SK-N-DZ (cell line): ENCODE measurements around the gene CNPY1.

Source experiments
- DNase-seq: peaks from one replicate; pipeline ENCODE4 v3.0.0-alpha.2; 2015; ENCODE audit warnings: low spot score

CNPY1 gene

GRCh38 chr7:155467846-155468784 is 78.2 kb downstream of the CNPY1 start:
- no peak for DNase-seq

- DNase-seq: no peak
Observed at GRCh38 chr7:155466814-155467733, 79.3 kb downstream of the CNPY1 start.

DNA sequence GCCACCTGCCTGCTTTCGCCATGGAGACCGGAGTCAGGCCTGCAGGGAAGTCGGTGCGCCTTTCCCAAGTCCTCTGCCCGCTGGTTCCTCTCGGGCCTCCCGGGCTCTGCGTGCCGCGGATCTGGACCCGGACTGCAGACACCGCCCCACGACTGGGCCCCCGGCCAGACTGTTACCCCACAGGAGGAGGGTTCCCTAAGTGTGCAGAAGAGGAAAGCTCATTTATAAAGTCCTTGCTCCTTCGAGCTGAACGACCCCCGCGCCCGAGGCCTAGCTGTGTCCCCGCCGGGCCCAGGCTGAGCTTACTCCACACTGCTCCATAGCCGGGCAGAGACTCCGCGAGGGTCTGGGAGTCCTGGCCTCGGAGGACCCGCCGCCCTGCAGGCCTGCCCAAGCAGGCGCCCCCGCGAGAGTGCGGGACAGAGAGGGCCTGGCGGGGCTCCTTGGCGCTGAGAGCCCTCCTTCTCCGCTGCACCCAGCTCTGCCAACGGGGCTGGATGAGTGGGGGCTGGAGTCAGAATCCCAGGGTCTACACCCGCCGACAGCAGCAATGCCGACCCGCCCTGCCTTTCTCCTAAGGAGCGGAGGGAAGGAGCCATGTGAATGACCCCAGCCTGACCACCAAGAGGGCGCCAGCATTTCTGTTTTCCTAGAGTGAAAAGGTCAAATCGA is 80.1 kb downstream of the CNPY1 start:
- DNase-seq: no peak

- DNase-seq: no peak
Observed at GRCh38 chr7:155465761-155466141, 80.6 kb downstream of the CNPY1 start.

DNA sequence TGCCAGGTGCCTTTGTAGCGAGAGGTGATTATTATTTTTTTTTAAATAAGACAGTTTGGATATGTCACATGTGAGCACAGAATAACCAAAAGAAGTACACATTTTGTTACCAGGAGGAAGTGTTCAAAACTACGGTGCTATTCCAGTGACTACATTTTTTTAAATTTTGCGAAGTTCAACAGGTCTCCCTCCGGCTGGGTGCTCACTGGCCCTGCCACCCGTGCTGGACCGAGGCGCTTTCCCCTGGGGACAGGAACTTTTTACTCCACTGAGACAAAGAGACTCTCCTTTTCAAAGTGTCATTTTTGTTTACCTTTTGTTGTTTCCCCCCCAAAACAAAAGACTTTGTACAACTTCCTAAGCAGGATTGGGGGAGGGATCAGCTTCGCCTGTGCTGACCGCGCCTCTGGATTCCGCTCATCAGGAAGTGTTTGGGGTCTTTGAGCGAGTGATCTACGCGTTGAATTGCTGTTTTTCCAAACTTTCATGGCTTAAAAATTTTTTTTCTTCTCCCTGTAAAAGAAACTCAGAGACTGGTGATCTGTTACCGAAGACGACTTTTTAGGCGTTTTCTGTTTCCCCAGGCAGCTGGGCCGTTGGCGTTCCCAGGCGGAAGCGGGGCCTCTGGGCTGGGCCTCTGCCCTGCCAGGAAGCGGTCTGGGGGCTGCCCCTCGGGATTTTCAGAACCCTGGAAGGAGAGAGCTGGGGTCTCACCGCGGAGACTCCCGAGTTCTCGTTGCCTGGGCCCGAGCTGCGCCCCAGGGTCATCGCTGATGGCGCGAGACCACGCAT is 81.2 kb downstream of the CNPY1 start:
- no peak for DNase-seq

- DNase-seq: no peak
Observed at GRCh38 chr7:155464183-155464582, 82.2 kb downstream of the CNPY1 start.

DNA sequence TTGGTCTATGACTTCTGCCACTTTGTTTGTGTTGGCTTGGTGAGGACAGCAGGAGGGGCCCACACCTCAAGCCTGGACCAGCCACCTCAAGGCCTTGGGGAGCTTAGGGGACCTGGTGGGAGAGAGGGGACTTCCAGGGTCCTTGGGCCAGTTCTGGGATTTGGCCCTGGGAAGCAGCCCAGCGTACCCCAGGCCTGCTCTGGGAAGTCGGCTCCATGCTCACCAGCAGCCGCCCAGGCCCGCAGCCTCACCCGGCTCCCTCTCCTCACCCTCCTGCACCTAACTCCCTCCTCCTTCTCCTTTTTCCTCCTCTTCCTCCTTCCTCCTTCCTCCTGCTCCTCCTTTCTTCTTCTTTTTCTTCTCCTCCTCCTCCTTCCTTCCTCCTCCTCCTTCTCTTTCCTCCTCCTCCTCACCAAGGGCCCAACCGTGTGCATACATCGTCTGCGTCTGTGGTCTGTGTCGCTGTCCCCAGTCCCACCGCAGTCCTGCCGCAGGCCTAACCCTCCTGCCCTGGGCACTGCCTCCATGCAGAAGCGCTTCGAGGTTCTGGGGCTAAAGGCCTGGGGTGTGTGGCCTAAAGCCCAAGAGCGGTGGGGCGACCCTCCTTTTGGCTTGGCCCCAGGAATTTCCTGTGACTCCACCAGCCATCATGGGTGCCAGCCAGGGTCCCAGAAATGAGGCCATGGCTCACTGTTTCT is 83.1 kb downstream of the CNPY1 start:
- no peak for DNase-seq

DNA sequence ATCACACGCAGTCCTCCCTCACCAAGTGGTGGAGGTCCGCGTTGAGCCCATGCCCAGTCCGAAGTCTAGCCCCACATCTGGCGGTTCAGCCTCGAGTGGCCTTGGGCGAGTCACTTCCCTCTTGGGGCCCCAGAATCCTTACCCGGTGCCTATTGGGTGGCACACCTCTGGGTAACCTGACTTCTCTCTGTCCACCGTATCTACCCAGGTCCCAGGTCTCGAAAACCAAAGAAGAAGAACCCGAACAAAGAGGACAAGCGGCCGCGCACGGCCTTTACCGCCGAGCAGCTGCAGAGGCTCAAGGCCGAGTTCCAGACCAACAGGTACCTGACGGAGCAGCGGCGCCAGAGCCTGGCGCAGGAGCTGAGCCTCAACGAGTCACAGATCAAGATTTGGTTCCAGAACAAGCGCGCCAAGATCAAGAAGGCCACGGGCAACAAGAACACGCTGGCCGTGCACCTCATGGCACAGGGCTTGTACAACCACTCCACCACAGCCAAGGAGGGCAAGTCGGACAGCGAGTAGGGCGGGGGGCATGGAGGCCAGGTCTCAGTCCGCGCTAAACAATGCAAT is 84.1 kb downstream of the CNPY1 start:
- no peak for DNase-seq

DNA sequence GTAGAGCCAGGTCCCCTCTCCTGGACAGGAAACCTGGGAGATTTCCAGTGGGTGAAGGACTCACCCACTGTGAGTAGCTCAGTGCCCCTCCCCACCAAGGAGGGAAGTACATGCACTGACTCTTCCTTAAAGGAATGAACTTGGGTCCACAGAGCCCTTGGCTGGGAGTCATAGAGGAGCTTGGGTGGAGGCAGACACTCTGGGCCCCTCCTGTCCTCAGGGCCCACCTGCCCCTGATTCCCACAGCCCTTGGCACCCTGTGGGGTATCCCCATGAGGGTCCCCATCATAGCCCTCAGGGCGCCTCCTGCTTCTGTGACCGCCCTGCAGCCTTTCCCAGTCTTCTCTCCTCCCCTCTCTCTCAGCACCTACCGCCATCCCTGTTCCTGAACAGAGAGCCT is 84.7 kb downstream of the CNPY1 start:
- no peak for DNase-seq

- DNase-seq: no peak
Observed at GRCh38 chr7:155460926-155461613, 85.3 kb downstream of the CNPY1 start.

- no peak for DNase-seq
Observed at GRCh38 chr7:155459700-155460461, 86.5 kb downstream of the CNPY1 start.

DNA sequence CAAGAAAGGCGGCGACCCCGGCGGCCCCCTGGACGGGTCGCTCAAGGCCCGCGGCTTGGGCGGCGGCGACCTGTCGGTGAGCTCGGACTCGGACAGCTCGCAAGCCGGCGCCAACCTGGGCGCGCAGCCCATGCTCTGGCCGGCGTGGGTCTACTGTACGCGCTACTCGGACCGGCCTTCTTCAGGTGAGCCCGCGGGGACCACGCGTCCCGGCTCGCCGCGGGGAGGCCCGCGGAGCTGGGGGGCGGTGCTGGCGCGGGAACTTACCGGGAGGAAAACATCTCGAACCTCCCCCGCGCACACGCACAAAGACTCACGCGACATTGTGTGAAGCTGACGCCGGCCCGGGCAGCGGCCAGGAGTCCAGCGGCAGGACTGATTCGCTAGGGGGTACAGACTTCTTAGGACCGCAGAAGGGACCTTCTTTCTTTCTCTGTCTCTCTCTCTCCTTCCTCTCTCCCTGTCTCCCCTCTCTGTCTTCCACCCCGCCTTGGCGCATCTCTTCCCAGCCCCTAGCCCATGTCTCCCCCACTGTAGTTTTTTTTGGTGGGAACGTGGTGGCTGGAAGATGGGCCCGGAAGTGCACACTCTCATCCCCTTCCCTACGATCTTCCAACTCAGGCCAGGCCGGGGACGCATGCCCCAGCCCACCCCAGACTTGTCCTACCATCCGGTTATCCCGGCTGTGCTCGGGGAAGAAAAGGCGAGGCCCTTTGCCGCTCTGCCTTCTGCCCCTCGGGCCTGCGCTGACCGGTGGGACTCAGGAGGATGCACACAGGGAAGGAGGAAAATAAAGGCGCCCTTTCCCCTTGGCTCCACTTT is 87.3 kb downstream of the CNPY1 start:
- no peak for DNase-seq

GRCh38 chr7:155458111-155458877 is 88.1 kb downstream of the CNPY1 start, which contains the start of gene EN2:
TSS of gene EN2 (plus strand) at chr7:155458129. CDS start at chr7:155458378, 249 bp downstream.
- no peak for DNase-seq

DNA sequence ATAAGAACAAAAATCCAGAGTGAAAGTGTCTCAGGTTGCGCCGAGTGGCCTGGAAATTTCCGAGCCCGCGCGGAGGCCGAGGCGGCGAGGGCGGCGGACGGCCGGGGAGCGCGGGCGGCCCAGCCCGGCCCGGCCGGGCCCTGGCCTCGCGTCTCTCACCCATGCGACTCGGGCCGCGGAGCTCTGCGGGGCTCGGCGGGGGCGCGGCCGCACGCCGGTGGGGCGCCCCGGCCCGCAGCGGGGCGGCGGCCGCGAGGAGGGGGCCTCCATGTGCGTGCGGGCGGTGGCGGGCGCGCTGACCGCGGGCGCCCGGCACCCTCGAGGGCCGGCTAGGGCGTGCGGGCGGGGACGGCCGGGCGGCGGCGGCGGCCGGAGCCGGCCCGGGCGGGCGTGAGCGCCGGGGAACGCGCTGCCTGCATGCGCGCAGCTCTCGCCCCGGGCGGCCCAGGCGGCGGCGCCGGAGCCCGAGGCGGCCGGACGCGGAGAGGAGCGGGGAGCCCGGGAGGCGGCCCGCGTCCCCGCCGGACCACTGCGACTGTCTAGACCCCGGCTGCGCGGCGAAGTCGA is 88.7 kb downstream of the CNPY1 start:
- no peak for DNase-seq

GRCh38 chr7:155456738-155457543 is 89.4 kb downstream of the CNPY1 start:
- peak; percentile 54 for DNase-seq
